Amniotic stem cell (primary cell): ENCODE measurements around the gene MEGF8.

Experiments
- DNase-seq: peaks from one replicate; lab custom pipeline; 2025; lab: John Stamatoyannopoulos, UW

The MEGF8 gene

DNA sequence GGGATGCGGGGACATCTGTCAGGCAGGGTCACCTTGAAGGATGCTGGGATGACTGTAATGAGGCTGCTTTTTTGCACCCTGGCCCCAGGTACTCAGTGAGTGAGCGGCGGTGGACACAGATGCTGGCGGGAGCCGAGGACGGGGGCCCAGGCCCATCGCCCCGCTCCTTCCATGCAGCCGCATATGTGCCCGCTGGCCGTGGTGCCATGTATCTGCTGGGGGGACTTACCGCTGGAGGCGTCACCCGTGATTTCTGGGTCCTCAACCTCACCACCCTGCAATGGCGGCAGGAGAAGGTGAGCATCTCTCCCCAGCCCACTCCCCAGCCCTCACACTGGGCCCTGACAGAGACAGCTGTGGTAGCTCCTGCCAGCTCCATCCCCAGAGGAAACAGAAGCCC, 31.3 kb downstream of the MEGF8 start:
- no peak for DNase-seq

DNA sequence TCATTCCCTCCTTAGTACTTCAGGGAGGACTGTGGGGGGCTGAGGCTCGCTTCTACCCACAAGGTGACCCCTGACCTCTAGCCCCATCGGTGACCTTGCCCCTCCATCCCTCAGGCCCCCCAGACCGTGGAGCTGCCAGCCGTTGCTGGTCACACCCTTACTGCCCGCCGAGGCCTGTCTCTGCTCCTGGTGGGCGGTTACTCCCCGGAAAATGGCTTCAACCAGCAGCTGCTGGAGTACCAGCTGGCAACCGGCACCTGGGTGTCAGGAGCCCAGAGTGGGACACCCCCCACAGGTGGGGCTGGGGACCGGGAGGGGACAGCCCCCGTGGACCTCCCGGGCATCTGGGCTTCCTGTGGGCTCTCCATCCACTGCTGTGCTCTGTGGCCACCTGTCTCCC, 31.9 kb downstream of the MEGF8 start:
- DNase-seq: no peak

GRCh38 chr19:42360787-42361544, 35.5 kb downstream of the MEGF8 start:
- DNase-seq: peak; percentile 2

GRCh38 chr19:42361545-42361910, 36.1 kb downstream of the MEGF8 start:
- DNase-seq: no peak

- DNase-seq: no peak
Observed at GRCh38 chr19:42362342-42362741, 36.9 kb downstream of the MEGF8 start.

DNA sequence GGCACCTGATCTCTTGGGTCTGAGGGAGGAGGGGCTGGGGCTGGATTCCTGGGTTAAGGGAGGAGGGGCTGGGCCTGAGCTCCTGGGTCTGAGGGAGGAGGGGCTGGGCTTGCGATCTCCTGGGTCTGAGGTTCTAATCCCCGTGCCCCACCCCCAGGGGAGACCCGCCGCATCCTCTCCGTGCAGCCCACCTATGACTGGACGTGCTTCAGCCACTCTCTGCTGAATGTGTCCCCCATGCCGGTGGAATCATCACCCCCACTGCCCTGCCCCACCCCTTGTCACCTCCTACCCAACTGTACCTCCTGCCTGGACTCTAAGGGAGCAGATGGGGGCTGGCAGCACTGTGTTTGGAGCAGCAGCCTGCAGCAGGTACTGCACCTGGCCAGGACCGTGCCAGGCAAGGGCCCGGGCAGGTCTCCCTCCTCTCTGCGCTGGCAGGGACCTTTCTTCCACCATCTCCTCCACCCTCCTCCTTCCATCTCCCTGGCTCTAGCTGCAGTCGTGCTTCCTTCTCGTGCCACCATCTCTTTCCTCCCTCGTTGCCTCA, 37.5 kb downstream of the MEGF8 start:
- DNase-seq: no peak

DNA sequence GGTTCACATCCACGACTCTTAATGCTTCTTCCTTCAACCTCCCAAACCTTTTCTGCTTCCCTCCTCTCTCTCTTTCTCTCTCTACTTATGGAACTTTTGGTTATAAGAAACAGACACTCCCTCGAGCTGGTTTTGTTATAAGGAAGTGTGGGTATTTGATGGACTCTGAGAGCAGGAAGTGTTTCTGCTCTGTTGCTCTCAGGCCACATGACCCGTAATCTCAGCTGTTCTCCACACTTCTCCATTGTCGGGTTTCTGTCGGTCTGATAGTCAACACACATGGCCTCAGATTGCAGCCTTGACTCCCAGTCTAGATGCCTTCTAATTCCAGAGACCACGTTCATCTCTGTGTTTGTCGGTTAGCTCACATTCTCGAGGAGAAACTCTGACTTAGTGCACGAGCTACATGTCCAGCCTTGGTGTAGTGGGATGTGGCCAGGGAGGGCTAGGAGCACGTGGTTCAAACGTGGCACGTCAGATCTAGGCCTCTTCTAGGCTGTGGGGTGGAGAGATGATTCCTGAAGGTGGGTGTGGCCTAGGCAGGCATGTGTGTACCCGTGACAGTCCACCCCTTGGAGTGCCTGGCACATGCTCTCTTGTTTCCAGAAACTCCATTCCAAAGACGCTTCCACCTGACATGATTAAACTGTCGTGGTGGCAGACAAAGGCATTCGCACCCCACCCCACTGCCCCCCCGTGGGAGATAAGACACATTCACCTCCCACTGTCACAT, 38.3 kb downstream of the MEGF8 start:
- DNase-seq: no peak

DNA sequence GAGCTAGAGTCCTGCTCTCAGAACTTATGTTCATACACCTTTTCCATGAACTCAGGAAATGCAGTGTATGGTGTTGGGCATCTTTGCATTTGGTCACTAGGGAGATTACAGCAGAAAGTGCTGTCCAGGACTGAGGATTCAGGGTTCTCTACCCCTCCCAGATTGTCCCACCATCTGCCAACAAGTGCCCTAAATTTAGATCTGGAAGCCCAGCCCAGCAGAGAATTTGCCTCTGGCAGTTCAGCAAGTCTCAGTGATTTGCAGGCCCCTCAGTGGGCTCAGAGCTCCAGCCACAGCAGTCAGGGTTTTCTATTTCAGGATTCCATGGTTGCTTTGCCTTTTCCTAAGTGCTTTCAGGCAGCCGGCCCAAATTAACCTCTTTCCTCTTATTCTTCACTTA, 41.2 kb downstream of the MEGF8 start:
- no peak for DNase-seq

- no peak for DNase-seq
Observed at GRCh38 chr19:42367929-42368328, 42.5 kb downstream of the MEGF8 start.

DNA sequence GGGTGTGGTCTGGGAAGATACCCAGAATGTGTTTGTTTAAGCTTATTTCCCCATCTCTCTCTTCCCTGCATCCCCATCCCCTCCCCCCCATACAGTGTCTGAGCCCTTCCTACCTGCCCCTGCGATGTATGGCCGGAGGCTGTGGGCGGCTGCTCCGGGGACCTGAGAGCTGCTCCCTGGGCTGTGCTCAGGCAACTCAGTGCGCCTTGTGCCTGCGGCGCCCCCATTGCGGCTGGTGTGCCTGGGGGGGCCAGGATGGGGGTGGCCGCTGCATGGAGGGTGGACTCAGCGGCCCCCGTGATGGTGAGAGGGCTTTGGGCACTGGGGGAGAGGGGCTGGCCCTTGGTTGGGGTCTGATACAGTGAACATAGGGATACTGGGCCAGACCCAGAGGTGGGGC, 42.9 kb downstream of the MEGF8 start:
- no peak for DNase-seq

DNA sequence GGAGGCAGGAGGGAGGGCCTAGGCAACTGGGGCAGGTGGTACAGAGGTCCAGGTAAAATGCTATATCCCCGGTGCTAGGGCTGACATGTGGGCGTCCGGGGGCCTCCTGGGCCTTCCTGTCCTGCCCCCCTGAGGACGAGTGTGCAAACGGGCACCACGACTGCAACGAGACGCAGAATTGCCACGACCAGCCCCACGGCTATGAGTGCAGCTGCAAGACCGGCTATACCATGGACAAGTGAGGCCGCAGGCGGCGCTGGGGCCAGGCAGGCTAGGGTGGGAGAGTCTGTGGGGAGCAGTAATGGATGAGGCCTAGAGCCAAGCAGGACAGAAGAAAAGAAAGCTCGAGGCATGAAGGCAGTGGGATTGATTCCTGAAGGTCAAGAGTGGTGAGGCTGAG, 43.3 kb downstream of the MEGF8 start:
- DNase-seq: no peak

GRCh38 chr19:42369433-42370067, 44.1 kb downstream of the MEGF8 start:
- DNase-seq: no peak

DNA sequence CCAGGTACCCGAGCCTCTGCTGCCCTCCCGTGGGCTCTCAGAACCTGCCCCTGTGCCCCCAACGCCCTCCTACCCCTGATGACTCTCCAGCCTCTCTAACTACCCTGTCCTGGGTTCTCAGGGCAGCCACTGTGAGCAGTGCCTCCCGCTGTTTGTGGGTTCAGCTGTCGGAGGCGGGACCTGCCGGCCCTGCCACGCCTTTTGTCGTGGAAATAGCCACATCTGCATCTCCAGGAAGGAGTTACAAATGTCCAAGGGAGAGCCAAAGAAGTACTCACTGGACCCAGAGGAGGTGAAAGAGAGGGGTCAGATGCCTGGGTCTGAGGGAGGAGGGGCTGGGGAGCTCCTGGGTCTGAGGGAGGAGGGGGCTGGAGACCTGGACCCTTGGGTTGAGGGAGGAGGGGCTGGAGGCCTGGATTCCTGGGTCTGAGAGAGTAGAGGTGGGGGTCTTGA, 44.7 kb downstream of the MEGF8 start:
- DNase-seq: no peak

- no peak for DNase-seq
Observed at GRCh38 chr19:42370626-42371175, 45.3 kb downstream of the MEGF8 start.

DNA sequence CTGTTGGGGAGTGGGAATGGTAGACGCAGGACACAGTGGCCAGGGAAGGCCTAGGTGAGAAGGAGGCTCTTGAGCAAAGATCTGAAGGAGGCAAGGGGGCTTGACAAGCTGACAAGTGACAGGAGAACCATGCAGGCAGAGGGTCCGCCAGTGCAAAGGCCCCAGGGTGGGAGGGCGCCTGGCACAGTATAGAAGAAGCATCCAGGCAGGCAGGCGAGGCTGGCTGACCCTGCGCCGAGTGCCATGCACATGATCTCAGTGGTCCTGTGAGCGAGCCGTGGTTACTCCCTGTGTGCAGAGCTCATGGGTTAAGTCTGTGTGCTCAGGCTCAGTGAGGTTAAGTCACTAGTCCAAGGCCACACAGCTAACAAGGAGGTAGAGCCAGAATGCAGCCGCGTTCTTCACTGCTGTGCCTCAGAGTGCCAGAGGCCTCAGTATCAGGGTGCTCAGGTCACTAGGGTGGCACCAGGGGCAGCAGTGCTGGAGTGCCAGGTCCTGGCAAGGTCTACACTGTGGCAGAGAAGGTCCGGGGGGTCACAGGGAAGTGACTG, 49.5 kb downstream of the MEGF8 start:
- no peak for DNase-seq

- no peak for DNase-seq
Observed at GRCh38 chr19:42375415-42376176, 50.2 kb downstream of the MEGF8 start.

DNA sequence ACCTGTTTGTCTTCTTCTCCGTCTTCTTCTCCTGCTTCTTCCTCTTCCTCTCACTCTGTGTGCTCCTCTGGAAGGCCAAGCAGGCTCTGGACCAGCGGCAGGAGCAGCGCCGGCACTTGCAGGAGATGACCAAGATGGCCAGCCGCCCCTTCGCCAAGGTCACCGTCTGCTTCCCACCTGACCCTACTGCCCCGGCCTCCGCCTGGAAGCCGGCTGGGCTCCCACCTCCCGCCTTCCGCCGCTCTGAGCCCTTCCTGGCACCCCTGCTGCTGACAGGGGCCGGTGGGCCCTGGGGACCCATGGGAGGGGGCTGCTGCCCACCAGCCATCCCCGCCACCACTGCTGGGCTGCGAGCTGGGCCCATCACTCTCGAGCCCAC, 50.7 kb downstream of the MEGF8 start:
- no peak for DNase-seq

GRCh38 chr19:42378225-42379215, 53.1 kb downstream of the MEGF8 start:
- DNase-seq: no peak

DNA sequence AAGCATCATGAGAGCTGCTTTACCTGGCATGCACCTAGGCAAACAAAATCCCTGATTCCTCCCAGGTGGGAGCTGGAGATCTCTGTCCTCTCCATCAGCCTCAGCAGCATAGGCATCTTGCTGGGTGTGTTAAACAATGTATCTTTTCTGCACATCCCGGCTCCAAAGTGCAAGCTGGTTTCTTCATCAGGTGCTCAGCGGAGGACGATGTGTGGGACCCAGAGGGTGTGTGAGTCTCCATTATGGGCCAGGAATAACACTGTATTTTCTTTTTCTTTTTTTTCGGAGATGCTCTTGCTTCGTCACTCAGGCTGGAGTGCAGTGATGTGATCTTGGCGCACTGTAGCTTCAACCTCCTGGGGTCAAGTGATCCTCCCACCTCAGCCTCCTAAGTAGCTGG, 54.7 kb downstream of the MEGF8 start:
- DNase-seq: no peak

GRCh38 chr19:42386974-42387707, 61.7 kb downstream of the MEGF8 start:
- DNase-seq: no peak
